Skeletal muscle cell (primary cell): ENCODE results near the gene NKX6-1.

Source experiments
- DNase-seq: peaks from one replicate; pipeline ENCODE4 v3.0.0-alpha.2; 2010; ENCODE audit warnings: low read depth
- H3K4me3 ChIP-seq: 2 replicates; pipeline ENCODE4 v1.5.1; 2011; ENCODE audit warnings: low read depth, mild to moderate bottlenecking, control low read depth, low read length, moderate library complexity

NKX6-1 gene

GRCh38 chr4:84498935-84499623 is at the start of gene NKX6-1:
Gene NKX6-1, minus strand, starts transcription at chr4:84499292. Its CDS starts 1,064 bp downstream, at chr4:84498228.
- DNase-seq = peak; percentile 31
- H3K4me3 ChIP-seq = peak within 1 kb of the TSS; percentile 47

- H3K4me3 ChIP-seq = no peak overlapping the region
- DNase-seq = no peak
These were observed 48.1 kb upstream of the NKX6-1 start for GRCh38 chr4:84547211-84547610.

- DNase-seq = no peak
- H3K4me3 ChIP-seq = no peak overlapping the region
These were observed 46.0 kb upstream of the NKX6-1 start for GRCh38 chr4:84545093-84545492.

GRCh38 chr4:84535901-84536300 is 36.8 kb upstream of the NKX6-1 start:
- DNase-seq = no peak
- H3K4me3 ChIP-seq = no peak overlapping the region

GRCh38 chr4:84531689-84532088 is 32.6 kb upstream of the NKX6-1 start:
- DNase-seq = no peak
- no peak overlapping the region for H3K4me3 ChIP-seq

- no peak overlapping the region for H3K4me3 ChIP-seq
- DNase-seq = no peak
These were observed 31.8 kb upstream of the NKX6-1 start for GRCh38 chr4:84530871-84531270.

GRCh38 chr4:84530454-84530853 is 31.4 kb upstream of the NKX6-1 start:
- H3K4me3 ChIP-seq = no peak overlapping the region
- no peak for DNase-seq

- DNase-seq = no peak
- H3K4me3 ChIP-seq = no peak overlapping the region
These were observed 30.2 kb upstream of the NKX6-1 start for GRCh38 chr4:84529169-84529751.

- no peak overlapping the region for H3K4me3 ChIP-seq
- DNase-seq = no peak
These were observed 28.3 kb upstream of the NKX6-1 start for GRCh38 chr4:84527391-84527790.

- no peak for DNase-seq
- no peak overlapping the region for H3K4me3 ChIP-seq
These were observed 16.0 kb upstream of the NKX6-1 start for GRCh38 chr4:84515075-84515474.

GRCh38 chr4:84512277-84512676 is 13.2 kb upstream of the NKX6-1 start:
- H3K4me3 ChIP-seq = no peak overlapping the region
- DNase-seq = no peak

- H3K4me3 ChIP-seq = no peak overlapping the region
- no peak for DNase-seq
These were observed 12.6 kb upstream of the NKX6-1 start for GRCh38 chr4:84511703-84512102.

- DNase-seq = no peak
- H3K4me3 ChIP-seq = no peak overlapping the region
These were observed 8.8 kb upstream of the NKX6-1 start for GRCh38 chr4:84507941-84508340.

GRCh38 chr4:84504821-84505220 is 5.7 kb upstream of the NKX6-1 start:
- DNase-seq = no peak

GRCh38 chr4:84503495-84504437 is 4.7 kb upstream of the NKX6-1 start:
- H3K4me3 ChIP-seq = no peak overlapping the region
- peak; percentile 28 for DNase-seq

More at GRCh38 chr4:84504821-84505220, 5.7 kb upstream of the NKX6-1 start:
- H3K4me3 ChIP-seq = no peak overlapping the region

- no peak for DNase-seq
- H3K4me3 ChIP-seq = no peak overlapping the region
These were observed 3.9 kb upstream of the NKX6-1 start for GRCh38 chr4:84502955-84503373.

GRCh38 chr4:84502333-84502954 is 3.4 kb upstream of the NKX6-1 start:
- DNase-seq = no peak
- no peak overlapping the region for H3K4me3 ChIP-seq

GRCh38 chr4:84501721-84502267 is 2.7 kb upstream of the NKX6-1 start:
- DNase-seq = no peak
- no peak overlapping the region for H3K4me3 ChIP-seq

GRCh38 chr4:84501202-84501503 is 2.1 kb upstream of the NKX6-1 start:
- H3K4me3 ChIP-seq = no peak overlapping the region
- DNase-seq = no peak
